Measurements from ENCODE around the gene PDE7B.

The PDE7B gene

GRCh38 chr6:135932651-135933050, 81.2 kb downstream of the PDE7B start:
- DNase-seq: no peak

- DNase-seq: peak in 16 of 51 donors; percentile 6 to 53 (median 34)
Measured at GRCh38 chr6:135935941-135936601, 84.6 kb downstream of the PDE7B start.

GRCh38 chr6:135936606-135937005, 85.1 kb downstream of the PDE7B start:
- no peak for DNase-seq

- no peak for DNase-seq
Measured at GRCh38 chr6:135937106-135937505, 85.6 kb downstream of the PDE7B start.

GRCh38 chr6:135938576-135939207, 87.2 kb downstream of the PDE7B start:
- DNase-seq: peak in 1 of 51 donors; percentile 59

- peak in 4 of 51 donors; percentile 3 to 59 (median 12) for DNase-seq
Measured at GRCh38 chr6:135939208-135939591, 87.7 kb downstream of the PDE7B start.

GRCh38 chr6:135940616-135941167, 89.2 kb downstream of the PDE7B start:
- DNase-seq: no peak

- DNase-seq: no peak
Measured at GRCh38 chr6:135941275-135942025, 89.9 kb downstream of the PDE7B start.

GRCh38 chr6:135944120-135944519, 92.6 kb downstream of the PDE7B start:
- DNase-seq: peak in 7 of 51 donors; percentile 12 to 36 (median 21)

GRCh38 chr6:135946674-135947073, 95.2 kb downstream of the PDE7B start:
- DNase-seq: no peak

GRCh38 chr6:135950669-135951068, 99.2 kb downstream of the PDE7B start:
- DNase-seq: no peak

- DNase-seq: no peak
Measured at GRCh38 chr6:135951169-135951568, 99.7 kb downstream of the PDE7B start.

- DNase-seq: no peak
Measured at GRCh38 chr6:135953818-135954217, 102.3 kb downstream of the PDE7B start.

- DNase-seq: no peak
Measured at GRCh38 chr6:135955099-135955498, 103.6 kb downstream of the PDE7B start.

- DNase-seq: no peak
Measured at GRCh38 chr6:135962731-135963130, 111.2 kb downstream of the PDE7B start.

GRCh38 chr6:135970750-135971149, 119.2 kb downstream of the PDE7B start:
- DNase-seq: no peak

- no peak for DNase-seq
Measured at GRCh38 chr6:135971351-135971750, 119.8 kb downstream of the PDE7B start.

- DNase-seq: no peak
Measured at GRCh38 chr6:135972150-135972549, 120.6 kb downstream of the PDE7B start.

- no peak for DNase-seq
Measured at GRCh38 chr6:135972586-135972985, 121.1 kb downstream of the PDE7B start.

GRCh38 chr6:135974426-135974825, 122.9 kb downstream of the PDE7B start:
- no peak for DNase-seq

GRCh38 chr6:135976585-135976984, 125.1 kb downstream of the PDE7B start:
- no peak for DNase-seq

- DNase-seq: no peak
Measured at GRCh38 chr6:135983093-135983492, 131.6 kb downstream of the PDE7B start.

All from hypothalamus (tissue), 51 donors.